HL-60 (cell line): ENCODE measurements around the gene PLA2G3.

Experiments
- CTCF ChIP-seq: IDR thresholded peaks from one replicate; pipeline ENCODE4 v1.5.1; 2011; ENCODE audit warnings: low read length, control low read depth, inconsistent platforms; ENCODE audit not compliant: insufficient read depth
- POLR2AphosphoS5 ChIP-seq: IDR thresholded peaks from 2 replicates; pipeline ENCODE4 v1.6.1; 2012; ENCODE audit warnings: low read depth
- REST ChIP-seq: IDR thresholded peaks from 2 replicates; pipeline ENCODE4 v1.6.1; 2012; ENCODE audit warnings: low read depth; ENCODE audit not compliant: insufficient replicate concordance

GRCh38 chr22:31094741-31095140 is 45.6 kb downstream of the PLA2G3 start:
- TF ChIP-seq CTCF (no peak), POLR2AphosphoS5 (no peak), REST (no peak)
